Measurements from ENCODE around the gene PCDH10. TPM values are rescaled to one million over a fixed set of nuclear protein-coding genes. Genes with fewer than 3 reads are reported as not detected.

PCDH10 gene
- total and polyA plus RNA-seq, 10 donors: under 0.01 to 0.19 (median 0.06) TPM; not detected in 3

- intact Hi-C loops (cut with DNase I; ENCODE audit: low total_unique reads): no loop called here
- Histone ChIP-seq H3K36me3 (no peaks in the 10 kb centered on the region), H3K4me1 (peaks cover 12 to 63% (median 42%) of the 10 kb centered on the region in 6 donors), H3K27ac (no peak overlapping the region), H3K9me3 (no peaks in the 10 kb centered on the region), H3K27me3 (replicated peaks in 1 of 7) (peaks cover 9 to 84% (median 71%) of the 10 kb centered on the region in 7 donors), H3K4me3 (peak overlapping the region in 6 of 8 donors; percentile 10 to 67 (median 23))
- TF ChIP-seq CTCF (IDR thresholded peaks at IDR 0.05 in 8 of 11, conservative IDR thresholded peaks at IDR 0.05 in 3 of 11) (no peak), POLR2AphosphoS5 (IDR thresholded peaks at IDR 0.05) (no peak), POLR2A (IDR thresholded peaks at IDR 0.05) (no peak)
- DNase-seq: no peak
- WGBS, 5 donors: 2 to 3% (median 3%) methylated on average over 15 to 62 of the region's 62 CpGs
Observed at GRCh38 chr4:133151691-133152329, 2.7 kb downstream of the PCDH10 start.

DNA sequence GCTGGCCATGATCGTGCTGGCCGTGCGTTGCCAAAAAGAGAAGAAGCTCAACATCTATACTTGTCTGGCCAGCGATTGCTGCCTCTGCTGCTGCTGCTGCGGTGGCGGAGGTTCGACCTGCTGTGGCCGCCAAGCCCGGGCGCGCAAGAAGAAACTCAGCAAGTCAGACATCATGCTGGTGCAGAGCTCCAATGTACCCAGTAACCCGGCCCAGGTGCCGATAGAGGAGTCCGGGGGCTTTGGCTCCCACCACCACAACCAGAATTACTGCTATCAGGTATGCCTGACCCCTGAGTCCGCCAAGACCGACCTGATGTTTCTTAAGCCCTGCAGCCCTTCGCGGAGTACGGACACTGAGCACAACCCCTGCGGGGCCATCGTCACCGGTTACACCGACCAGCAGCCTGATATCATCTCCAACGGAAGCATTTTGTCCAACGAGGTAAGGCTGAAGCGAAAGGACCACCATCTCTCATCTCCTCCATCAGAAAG lies 3.3 kb downstream of the PCDH10 start:
- DNase-seq: no peak
- Histone ChIP-seq H3K36me3 (no peaks in the 10 kb centered on the region), H3K27ac (no peak overlapping the region), H3K27me3 (replicated peaks in 1 of 7) (peaks cover 9 to 78% (median 67%) of the 10 kb centered on the region in 7 donors), H3K4me1 (peaks cover 12 to 57% (median 37%) of the 10 kb centered on the region in 6 donors), H3K9me3 (no peaks in the 10 kb centered on the region), H3K4me3 (peak overlapping the region in 5 of 8 donors; percentile 14 to 67 (median 25))
- intact Hi-C loops (cut with DNase I; ENCODE audit: low total_unique reads): no loop called here
- WGBS, 5 donors: 2 to 20% (median 3%) methylated on average over 12 to 26 of the region's 26 CpGs
- no peak for TF ChIP-seq CTCF (IDR thresholded peaks at IDR 0.05 in 8 of 11, conservative IDR thresholded peaks at IDR 0.05 in 3 of 11)
- TF ChIP-seq POLR2AphosphoS5 (IDR thresholded peaks at IDR 0.05): no peak
- no peak for TF ChIP-seq POLR2A (IDR thresholded peaks at IDR 0.05)

DNA sequence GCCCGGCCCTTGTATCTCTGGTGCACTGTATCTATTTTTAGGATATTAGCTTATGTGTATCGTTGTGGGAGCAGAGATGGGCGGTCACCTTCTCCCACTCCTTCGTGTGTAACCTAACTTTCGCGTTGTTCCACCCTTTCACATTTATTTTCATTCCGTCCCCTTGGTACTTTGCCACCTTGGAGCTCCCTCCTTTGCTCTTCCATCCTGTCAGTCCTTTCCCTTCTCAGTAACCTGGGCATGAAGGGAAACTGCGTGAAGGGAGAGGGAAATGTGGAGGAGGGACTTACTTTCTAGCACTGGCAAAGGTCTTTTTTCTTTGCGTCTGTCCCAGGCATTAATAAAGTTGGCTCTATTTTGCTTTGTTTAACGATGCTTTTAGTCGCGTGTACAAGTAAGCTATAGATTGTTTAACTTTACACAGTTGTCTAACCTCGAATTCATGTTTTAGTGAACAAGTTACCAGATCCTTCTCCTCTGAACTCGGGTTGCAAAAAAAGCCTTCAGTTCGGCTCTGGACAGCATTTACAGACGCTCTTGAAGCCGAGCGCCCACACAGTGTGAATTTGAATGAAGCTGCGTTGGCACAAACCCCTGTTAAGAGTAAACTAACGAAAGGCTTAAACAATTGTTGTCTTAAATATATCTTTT lies 3.9 kb downstream of the PCDH10 start:
- peak overlapping the region in 3 of 8 donors; percentile 25 to 67 (median 48) for H3K4me3 ChIP-seq
- WGBS, 5 donors: 3 to 9% (median 4%) methylated on average over 20 of the region's 20 CpGs
- TF ChIP-seq POLR2AphosphoS5 (IDR thresholded peaks at IDR 0.05) (no peak), POLR2A (IDR thresholded peaks at IDR 0.05) (no peak)
- peaks cover 9 to 72% (median 61%) of the 10 kb centered on the region in 7 donors for H3K27me3 ChIP-seq (replicated peaks in 1 of 7)
- intact Hi-C loops (cut with DNase I; ENCODE audit: low total_unique reads): no loop called here
- H3K27ac ChIP-seq: no peak overlapping the region
- no peak for DNase-seq
- no peaks in the 10 kb centered on the region for H3K36me3 ChIP-seq
- no peaks in the 10 kb centered on the region for H3K9me3 ChIP-seq
- H3K4me1 ChIP-seq: peaks cover 12 to 51% (median 32%) of the 10 kb centered on the region in 6 donors

DNA sequence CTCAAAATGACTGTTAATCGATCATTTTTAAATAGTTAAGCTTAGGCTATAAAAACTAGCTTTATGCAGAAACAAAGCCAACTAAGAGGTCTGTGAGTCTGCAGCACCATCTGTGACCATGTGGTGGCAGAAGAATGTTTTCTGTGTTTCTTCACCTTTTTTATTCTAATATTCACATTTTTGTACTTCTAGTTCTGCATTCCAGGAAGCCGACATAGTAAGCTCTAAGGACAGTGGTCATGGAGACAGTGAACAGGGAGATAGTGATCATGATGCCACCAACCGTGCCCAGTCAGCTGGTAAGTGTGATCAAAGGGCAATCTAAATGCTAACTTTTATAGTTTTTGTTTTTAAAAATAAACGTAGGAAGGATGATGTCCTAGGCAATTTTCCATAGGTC lies 5.6 kb downstream of the PCDH10 start:
- Histone ChIP-seq H3K27ac (no peak overlapping the region), H3K4me3 (no peak overlapping the region), H3K4me1 (peaks cover 9 to 33% (median 19%) of the 10 kb centered on the region in 6 donors), H3K9me3 (no peaks in the 10 kb centered on the region), H3K36me3 (no peaks in the 10 kb centered on the region), H3K27me3 (replicated peaks in 1 of 7) (peaks cover 5 to 55% (median 44%) of the 10 kb centered on the region in 7 donors)
- no peak for TF ChIP-seq POLR2AphosphoS5 (IDR thresholded peaks at IDR 0.05)
- TF ChIP-seq CTCF (IDR thresholded peaks at IDR 0.05 in 8 of 11, conservative IDR thresholded peaks at IDR 0.05 in 3 of 11): peak in 2 of 11 experiments; percentile 15 to 38
- no peak for DNase-seq
- 26 to 36% (median 29%) methylated on average over 4 of the region's 4 CpGs for WGBS, 5 donors
- intact Hi-C loops (cut with DNase I; ENCODE audit: low total_unique reads): no loop called here

Data from spleen (tissue), 11 donors.